ENCODE data around the gene ADGRE2.
A peak's percentile ranks its signal among the peaks of the same experiment; 100 is the strongest.

ADGRE2 gene

GRCh38 chr19:14764401-14764800 is 14.0 kb downstream of the ADGRE2 start:
- ChIA-PET CTCF (no interaction called here), POLR2A (no interaction called here)
- TF ChIP-seq SP1 (IDR thresholded peaks at IDR 0.05) (no peak), BHLHE40 (IDR thresholded peaks at IDR 0.05; ENCODE audit: borderline replicate concordance) (no peak), L3MBTL2 (conservative IDR thresholded peaks at IDR 0.05) (no peak), PKNOX1 (IDR thresholded peaks at IDR 0.05) (no peak)
- no peak for DNase-seq (ENCODE audit: extremely low spot score)

- POLR2A ChIA-PET = no interaction called here
Measured at GRCh38 chr19:14763497-14764145, 14.7 kb downstream of the ADGRE2 start.

GRCh38 chr19:14762111-14762510 is 16.2 kb downstream of the ADGRE2 start:
- ChIA-PET CTCF (no interaction called here), POLR2A (no interaction called here)
- no peak for DNase-seq (ENCODE audit: extremely low spot score)
- TF ChIP-seq ELF4 (IDR thresholded peaks at IDR 0.05) (no peak), PKNOX1 (IDR thresholded peaks at IDR 0.05) (no peak), FOXM1 (IDR thresholded peaks at IDR 0.05; ENCODE audit: borderline replicate concordance) (no peak), LEF1 (IDR thresholded peaks at IDR 0.05; ENCODE audit: borderline replicate concordance) (no peak), BHLHE40 (IDR thresholded peaks at IDR 0.05; ENCODE audit: borderline replicate concordance) (no peak), ARNT (IDR thresholded peaks at IDR 0.05) (no peak)

More at GRCh38 chr19:14763497-14764145, 14.7 kb downstream of the ADGRE2 start:
- DNase-seq (ENCODE audit: extremely low spot score) = no peak
- TF ChIP-seq PKNOX1 (IDR thresholded peaks at IDR 0.05) (no peak), FOXK2 (IDR thresholded peaks at IDR 0.05) (no peak), NFRKB (IDR thresholded peaks at IDR 0.05) (no peak), ARNT (IDR thresholded peaks at IDR 0.05) (no peak), FOXM1 (IDR thresholded peaks at IDR 0.05; ENCODE audit: borderline replicate concordance) (no peak), ELF4 (IDR thresholded peaks at IDR 0.05) (no peak), LEF1 (IDR thresholded peaks at IDR 0.05; ENCODE audit: borderline replicate concordance) (no peak)
- CTCF ChIA-PET = no interaction called here

GRCh38 chr19:14761607-14762006 is 16.8 kb downstream of the ADGRE2 start:
- POLR2A ChIA-PET = no interaction called here
- no peak for TF ChIP-seq NFRKB (IDR thresholded peaks at IDR 0.05)
- TF ChIP-seq TARDBP (IDR thresholded peaks at IDR 0.05) = no peak
- TF ChIP-seq ZNF384 (IDR thresholded peaks at IDR 0.05) = no peak
- TF ChIP-seq L3MBTL2 (conservative IDR thresholded peaks at IDR 0.05) = no peak
- no peak for DNase-seq (ENCODE audit: extremely low spot score)
- CTCF ChIA-PET = no interaction called here

GRCh38 chr19:14758816-14759215 is 19.5 kb downstream of the ADGRE2 start:
- ChIA-PET POLR2A (interaction anchor here (1.3 kb wide), 1 partner anchor 367 kb away, joined by 3 read pairs; a partner anchor contains a TSS), CTCF (no interaction called here)
- TF ChIP-seq BHLHE40 (IDR thresholded peaks at IDR 0.05; ENCODE audit: borderline replicate concordance) (no peak), ZNF384 (IDR thresholded peaks at IDR 0.05) (peak; percentile 60)
- DNase-seq (ENCODE audit: extremely low spot score) = no peak

GRCh38 chr19:14748601-14749000 is 29.8 kb downstream of the ADGRE2 start:
- no peak for DNase-seq (ENCODE audit: extremely low spot score)
- ChIA-PET CTCF (no interaction called here), POLR2A (no interaction called here)
- no peak for TF ChIP-seq BHLHE40 (IDR thresholded peaks at IDR 0.05; ENCODE audit: borderline replicate concordance)
- no peak for TF ChIP-seq PKNOX1 (IDR thresholded peaks at IDR 0.05)
- no peak for TF ChIP-seq FOXA1 (IDR thresholded peaks at IDR 0.05)
- no peak for TF ChIP-seq CTBP1 (IDR thresholded peaks at IDR 0.05; ENCODE audit: borderline replicate concordance)
- TF ChIP-seq ELF4 (IDR thresholded peaks at IDR 0.05) = no peak
- no peak for TF ChIP-seq NFRKB (IDR thresholded peaks at IDR 0.05)
- no peak for TF ChIP-seq HDGF (IDR thresholded peaks at IDR 0.05; ENCODE audit: borderline replicate concordance)
- TF ChIP-seq SP1 (IDR thresholded peaks at IDR 0.05) = no peak
- TF ChIP-seq ZNF384 (IDR thresholded peaks at IDR 0.05) = no peak
- TF ChIP-seq FOXM1 (IDR thresholded peaks at IDR 0.05; ENCODE audit: borderline replicate concordance) = no peak
- TF ChIP-seq ARNT (IDR thresholded peaks at IDR 0.05) = no peak
- TF ChIP-seq L3MBTL2 (conservative IDR thresholded peaks at IDR 0.05) = no peak
- no peak for TF ChIP-seq TARDBP (IDR thresholded peaks at IDR 0.05)

GRCh38 chr19:14746886-14747285 is 31.5 kb downstream of the ADGRE2 start:
- DNase-seq (ENCODE audit: extremely low spot score) = no peak
- TF ChIP-seq NFRKB (IDR thresholded peaks at IDR 0.05) (no peak), L3MBTL2 (conservative IDR thresholded peaks at IDR 0.05) (no peak), TARDBP (IDR thresholded peaks at IDR 0.05) (no peak), ARNT (IDR thresholded peaks at IDR 0.05) (no peak), LEF1 (IDR thresholded peaks at IDR 0.05; ENCODE audit: borderline replicate concordance) (no peak), ELF4 (IDR thresholded peaks at IDR 0.05) (no peak), HDGF (IDR thresholded peaks at IDR 0.05; ENCODE audit: borderline replicate concordance) (no peak), PKNOX1 (IDR thresholded peaks at IDR 0.05) (no peak), FOXM1 (IDR thresholded peaks at IDR 0.05; ENCODE audit: borderline replicate concordance) (no peak), FOXA1 (IDR thresholded peaks at IDR 0.05) (no peak), SP1 (IDR thresholded peaks at IDR 0.05) (no peak), SUZ12 (IDR thresholded peaks at IDR 0.05) (no peak), ZNF384 (IDR thresholded peaks at IDR 0.05) (no peak)
- ChIA-PET POLR2A (no interaction called here), CTCF (no interaction called here)

All from HEK293T (cell line).